ENCODE results near the gene GRM7.

GRM7 gene

GRCh38 chr3:7577513-7577912 is 716.6 kb downstream of the GRM7 start:
- no peak for DNase-seq (ENCODE audit: low read depth in 2 of 2)

- no peak for DNase-seq (ENCODE audit: low read depth in 2 of 2)
Observed at GRCh38 chr3:7581831-7582230, 720.9 kb downstream of the GRM7 start.

GRCh38 chr3:7585052-7585451 is 724.1 kb downstream of the GRM7 start:
- DNase-seq (ENCODE audit: low read depth in 2 of 2), result no peak

- DNase-seq (ENCODE audit: low read depth in 2 of 2), result no peak
Observed at GRCh38 chr3:7588236-7588635, 727.3 kb downstream of the GRM7 start.

- DNase-seq (ENCODE audit: low read depth in 2 of 2), result no peak
Observed at GRCh38 chr3:7589526-7589925, 728.6 kb downstream of the GRM7 start.

- DNase-seq (ENCODE audit: low read depth in 2 of 2), result no peak
Observed at GRCh38 chr3:7602297-7602696, 741.4 kb downstream of the GRM7 start.

- DNase-seq (ENCODE audit: low read depth in 2 of 2), result no peak
Observed at GRCh38 chr3:7607083-7607482, 746.2 kb downstream of the GRM7 start.

- no peak for DNase-seq (ENCODE audit: low read depth in 2 of 2)
Observed at GRCh38 chr3:7607676-7608075, 746.8 kb downstream of the GRM7 start.

GRCh38 chr3:7610634-7611033 is 749.7 kb downstream of the GRM7 start:
- no peak for DNase-seq (ENCODE audit: low read depth in 2 of 2)

- DNase-seq (ENCODE audit: low read depth in 2 of 2), result no peak
Observed at GRCh38 chr3:7615043-7615442, 754.1 kb downstream of the GRM7 start.

GRCh38 chr3:7618606-7619005 is 757.7 kb downstream of the GRM7 start:
- DNase-seq (ENCODE audit: low read depth in 2 of 2), result no peak

- DNase-seq (ENCODE audit: low read depth in 2 of 2), result no peak
Observed at GRCh38 chr3:7620401-7620800, 759.5 kb downstream of the GRM7 start.

- DNase-seq (ENCODE audit: low read depth in 2 of 2), result no peak
Observed at GRCh38 chr3:7621046-7621630, 760.2 kb downstream of the GRM7 start.

- DNase-seq (ENCODE audit: low read depth in 2 of 2), result no peak
Observed at GRCh38 chr3:7621651-7622050, 760.7 kb downstream of the GRM7 start.

- no peak for DNase-seq (ENCODE audit: low read depth in 2 of 2)
Observed at GRCh38 chr3:7625021-7625420, 764.1 kb downstream of the GRM7 start.

- no peak for DNase-seq (ENCODE audit: low read depth in 2 of 2)
Observed at GRCh38 chr3:7630351-7630911, 769.5 kb downstream of the GRM7 start.

GRCh38 chr3:7630925-7631324 is 770.0 kb downstream of the GRM7 start:
- DNase-seq (ENCODE audit: low read depth in 2 of 2), result no peak

- DNase-seq (ENCODE audit: low read depth in 2 of 2), result no peak
Observed at GRCh38 chr3:7632305-7632704, 771.4 kb downstream of the GRM7 start.

- DNase-seq (ENCODE audit: low read depth in 2 of 2), result no peak
Observed at GRCh38 chr3:7637694-7638093, 776.8 kb downstream of the GRM7 start.

GRCh38 chr3:7638103-7638502 is 777.2 kb downstream of the GRM7 start:
- no peak for DNase-seq (ENCODE audit: low read depth in 2 of 2)

- no peak for DNase-seq (ENCODE audit: low read depth in 2 of 2)
Observed at GRCh38 chr3:7640787-7641186, 779.9 kb downstream of the GRM7 start.

GRCh38 chr3:7646851-7647250 is 785.9 kb downstream of the GRM7 start:
- DNase-seq (ENCODE audit: low read depth in 2 of 2), result no peak

- DNase-seq (ENCODE audit: low read depth in 2 of 2), result no peak
Observed at GRCh38 chr3:7650466-7650865, 789.6 kb downstream of the GRM7 start.

- no peak for DNase-seq (ENCODE audit: low read depth in 2 of 2)
Observed at GRCh38 chr3:7651274-7651673, 790.4 kb downstream of the GRM7 start.

Data from stimulated activated CD4-positive, alpha-beta T cell treated with anti-CD3 and anti-CD28 coated beads, Interleukin-1b, Interleukin-23, amount 100 ng/mL, for 4 hours (primary cell).